Adrenal gland (tissue), 12 donors: ENCODE data around the gene GALR3. TPM values are rescaled to one million over a fixed set of nuclear protein-coding genes. Genes with fewer than 3 reads are reported as not detected.

Source experiments
- DNase-seq, 7 donors: peaks; one replicate each; pipeline ENCODE4 v3.0.0-alpha.2; 2019 to 2020
- H3K27ac ChIP-seq, 5 donors: fragments of 200-600 bp; sonication (generic) in 4 of 5; 1 replicate in 3 of 5; 2 replicates in 2 of 5; pipeline versions ENCODE4 v1.5.1 to v1.8.0; 2016 to 2020; ENCODE audit warnings: mild to moderate bottlenecking in 1 of 5
- H3K27me3 ChIP-seq: fragments of 200-600 bp; 2 replicates; pipeline ENCODE4 v1.8.0; 2021
- H3K36me3 ChIP-seq, 2 donors: fragments of 200-600 bp; replicated peaks in 1 of 2; 1 replicate in 1 of 2; 2 replicates in 1 of 2; pipeline versions ENCODE4 v1.5.1 to v1.8.0; 2018 to 2022
- H3K4me1 ChIP-seq, 2 donors: fragments of 200-600 bp; replicated peaks in 1 of 2; 1 replicate in 1 of 2; 2 replicates in 1 of 2; pipeline versions ENCODE4 v1.5.1 to v1.8.0; 2018 to 2021
- H3K4me3 ChIP-seq, 4 donors: fragments of 200-600 bp; sonication (generic) in 3 of 4; one replicate each; pipeline ENCODE4 v1.5.1; 2016 to 2018
- H3K9me3 ChIP-seq, 3 donors: fragments of 200-600 bp; sonication (generic) in 1 of 3; replicated peaks in 1 of 3; 1 replicate in 2 of 3; 2 replicates in 1 of 3; pipeline versions ENCODE4 v1.5.1 to v1.8.0; 2016 to 2021
- POLR2A ChIP-seq, 2 donors: fragments of 450-650 bp; IDR thresholded peaks; one replicate each; pipeline ENCODE4 v1.6.1; 2017; ENCODE audit warnings: antibody characterized with exemption in 2 of 2, mild to moderate bottlenecking in 2 of 2, moderate library complexity in 1 of 2
- WGBS, 4 donors: extraction: QIAGEN DNeasy Blood & Tissue Kit in 2 of 4; methylation state at CpG; one replicate each; pipeline versions ENCODE4 v1.1.5 to v1.1.7; 2013 to 2017; 5-methylcytosine and 5-hydroxymethylcytosine counted together
- intact Hi-C, 2 donors: fragments of 100-400 bp; cut with DNase I; formaldehyde crosslinking; loops; one replicate each; pipeline versions ENCODE4 v1.14.1 to v1.15.0; 2022 to 2023
- polyA plus RNA-seq, 3 donors: library from polyadenylated mRNA; stranded (reverse); fragments of 200-250 nt in 2 of 3; fragments of 350-450 nt in 1 of 3; fragmentation: Illumina TruSeq in 1 of 3; extraction: RNeasy Lipid Tissue Mini Kit (QIAGEN cat#74804) in 1 of 3; gene quantifications; one replicate each; pipeline ENCODE4 v1.2.3, GENCODE V29; 2013 to 2014
- total RNA-seq, 9 donors: library from RNA; depleted of rRNA in 4 of 9; stranded (reverse); fragments of >200 nt in 4 of 9; fragments of 120-200 nt in 1 of 9; fragmentation: NEBNext Ultra II Directional in 1 of 9; extraction: Animal tissue kit (Norgen Biotek cat#: 25700) in 1 of 9; gene quantifications; one replicate each; pipeline versions ENCODE4 v1.1.0 to v1.2.4, GENCODE V29; 2013 to 2023
- TF ChIP-seq, protein P1 (sequence below), 6 experiments: fragments of 450-650 bp in 4 of 6; fragments of 200-600 bp in 2 of 6; sonication (generic) in 1 of 6; IDR thresholded peaks; 1 replicate in 5 of 6; 2 replicates in 1 of 6; pipeline versions ENCODE4 v1.5.1 to v1.8.0; 2016 to 2021; ENCODE audit warnings: antibody characterized with exemption in 6 of 6, mild to moderate bottlenecking in 2 of 6, moderate library complexity in 1 of 6
- donor health status: healthy with polysubstance abuse.
- donor health status: Bipolar disorder and iron deficiency.
- donor health status: DM: yes; HTN: yes; CAD: no.
- donor health status: DM: no; HTN: no; CAD: no.
- donor health status: DM: no; HTN: no; CAD: no.
- donor health status: DM: yes; HTN: yes; CAD: no.

Gene GALR3
- total and polyA plus RNA-seq, 12 donors, result 0.19 to 0.33 TPM; not detected in 10

DNA sequence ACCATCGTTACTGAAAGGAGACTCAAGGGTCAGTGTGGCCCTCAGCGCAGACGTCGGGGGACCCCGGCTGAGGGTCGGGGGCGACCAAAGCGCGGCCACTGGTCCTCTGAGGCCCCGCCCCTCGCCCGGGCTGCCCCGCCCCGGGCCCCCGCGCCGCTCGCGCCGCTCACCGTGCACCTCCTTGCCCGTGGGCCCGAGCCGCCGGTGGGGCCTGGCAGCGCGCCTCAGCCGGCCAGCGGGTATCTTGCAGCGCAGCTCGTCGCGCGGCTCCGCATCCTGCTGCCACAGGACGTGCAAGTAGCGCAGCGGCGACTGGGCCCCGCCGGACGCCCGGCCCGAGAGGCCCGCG lies 20.5 kb downstream of the GALR3 start:
- Histone ChIP-seq H3K36me3 (peaks cover 0 to 13% of the 10 kb centered on the region in 2 donors), H3K4me1 (peaks cover 5 to 29% of the 10 kb centered on the region in 2 donors), H3K9me3 (no peaks in the 10 kb centered on the region), H3K27ac (peak overlapping the region; percentile 63 to 96 (median 87)), H3K27me3 (no peaks in the 10 kb centered on the region), H3K4me3 (peak overlapping the region; percentile 65 to 89 (median 73))
- WGBS, 4 donors, result 0% methylated on average over 3 to 44 of the region's 46 CpGs; no CpG with 5 or more reads in 1 of the 4 donors
- peak in 4 of 7 donors; percentile 50 to 71 (median 54) for DNase-seq
- TF ChIP-seq, protein P1, sequence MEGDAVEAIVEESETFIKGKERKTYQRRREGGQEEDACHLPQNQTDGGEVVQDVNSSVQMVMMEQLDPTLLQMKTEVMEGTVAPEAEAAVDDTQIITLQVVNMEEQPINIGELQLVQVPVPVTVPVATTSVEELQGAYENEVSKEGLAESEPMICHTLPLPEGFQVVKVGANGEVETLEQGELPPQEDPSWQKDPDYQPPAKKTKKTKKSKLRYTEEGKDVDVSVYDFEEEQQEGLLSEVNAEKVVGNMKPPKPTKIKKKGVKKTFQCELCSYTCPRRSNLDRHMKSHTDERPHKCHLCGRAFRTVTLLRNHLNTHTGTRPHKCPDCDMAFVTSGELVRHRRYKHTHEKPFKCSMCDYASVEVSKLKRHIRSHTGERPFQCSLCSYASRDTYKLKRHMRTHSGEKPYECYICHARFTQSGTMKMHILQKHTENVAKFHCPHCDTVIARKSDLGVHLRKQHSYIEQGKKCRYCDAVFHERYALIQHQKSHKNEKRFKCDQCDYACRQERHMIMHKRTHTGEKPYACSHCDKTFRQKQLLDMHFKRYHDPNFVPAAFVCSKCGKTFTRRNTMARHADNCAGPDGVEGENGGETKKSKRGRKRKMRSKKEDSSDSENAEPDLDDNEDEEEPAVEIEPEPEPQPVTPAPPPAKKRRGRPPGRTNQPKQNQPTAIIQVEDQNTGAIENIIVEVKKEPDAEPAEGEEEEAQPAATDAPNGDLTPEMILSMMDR (IDR thresholded peaks at IDR 0.05), result no peak
- no peak for TF ChIP-seq POLR2A (IDR thresholded peaks at IDR 0.05)
- intact Hi-C loops, result no loop called here

DNA sequence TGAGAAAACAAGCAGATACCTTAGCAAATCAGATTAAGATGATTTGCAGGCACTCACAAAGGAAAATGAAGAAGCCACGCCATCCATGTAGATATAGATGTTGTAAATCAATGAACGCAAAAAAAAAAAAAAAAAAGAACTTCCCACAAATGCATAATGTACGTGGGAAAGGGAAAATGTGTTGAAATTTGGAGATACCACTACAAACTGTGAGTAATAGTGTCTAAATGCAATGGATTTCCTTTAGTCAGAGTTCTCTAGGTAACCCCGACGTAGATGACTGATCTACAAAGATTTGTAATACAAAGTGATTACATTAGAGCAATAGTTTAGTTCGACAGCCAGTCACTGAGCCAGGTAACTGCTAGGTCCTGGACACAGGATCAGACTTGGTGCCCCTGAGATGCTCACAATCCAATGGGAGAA lies 21.7 kb downstream of the GALR3 start:
- H3K4me3 ChIP-seq, result peak overlapping the region in 2 of 4 donors; percentile 23 to 89
- H3K27ac ChIP-seq, result peak overlapping the region; percentile 75 to 96 (median 87)
- no peaks in the 10 kb centered on the region for H3K9me3 ChIP-seq
- no peak for TF ChIP-seq POLR2A (IDR thresholded peaks at IDR 0.05)
- TF ChIP-seq, protein P1 (IDR thresholded peaks at IDR 0.05), result no peak
- intact Hi-C loops, result no loop called here
- peaks cover 0 to 1% of the 10 kb centered on the region in 2 donors for H3K36me3 ChIP-seq
- DNase-seq, result no peak
- WGBS, 4 donors, result 84 to 91% (median 88%) methylated on average over 6 of the region's 6 CpGs
- H3K27me3 ChIP-seq, result no peaks in the 10 kb centered on the region
- peaks cover 8 to 33% of the 10 kb centered on the region in 2 donors for H3K4me1 ChIP-seq

DNA sequence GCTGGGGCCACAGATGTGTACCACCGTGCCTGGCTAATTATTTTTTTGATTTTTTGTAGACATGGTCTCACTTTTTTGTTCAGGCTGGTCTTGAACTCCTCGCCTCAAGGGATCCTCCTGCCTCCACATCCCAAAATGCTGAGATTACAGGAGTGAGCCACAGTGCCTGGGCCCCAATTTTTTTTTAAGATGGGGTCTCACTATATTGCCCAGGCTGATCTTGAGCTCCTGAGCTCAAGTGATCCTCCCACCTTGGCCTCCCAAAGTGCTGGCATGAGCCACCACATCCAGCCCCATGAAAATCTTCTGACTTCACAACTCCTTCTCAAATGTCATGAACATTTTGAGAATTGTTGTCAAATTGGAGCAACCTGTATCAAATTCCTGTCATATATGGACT lies 23.3 kb downstream of the GALR3 start:
- H3K27me3 ChIP-seq, result no peaks in the 10 kb centered on the region
- DNase-seq, result no peak
- no peak overlapping the region for H3K4me3 ChIP-seq
- H3K4me1 ChIP-seq, result peaks cover 17 to 43% of the 10 kb centered on the region in 2 donors
- H3K9me3 ChIP-seq, result no peaks in the 10 kb centered on the region
- no peak overlapping the region for H3K27ac ChIP-seq
- TF ChIP-seq, protein P1 (IDR thresholded peaks at IDR 0.05), result no peak
- TF ChIP-seq POLR2A (IDR thresholded peaks at IDR 0.05), result no peak
- 92 to 100% (median 98%) methylated on average over 2 of the region's 2 CpGs for WGBS, 4 donors
- H3K36me3 ChIP-seq, result peaks cover 0 to under 1% of the 10 kb centered on the region in 2 donors
- intact Hi-C loops, result no loop called here

DNA sequence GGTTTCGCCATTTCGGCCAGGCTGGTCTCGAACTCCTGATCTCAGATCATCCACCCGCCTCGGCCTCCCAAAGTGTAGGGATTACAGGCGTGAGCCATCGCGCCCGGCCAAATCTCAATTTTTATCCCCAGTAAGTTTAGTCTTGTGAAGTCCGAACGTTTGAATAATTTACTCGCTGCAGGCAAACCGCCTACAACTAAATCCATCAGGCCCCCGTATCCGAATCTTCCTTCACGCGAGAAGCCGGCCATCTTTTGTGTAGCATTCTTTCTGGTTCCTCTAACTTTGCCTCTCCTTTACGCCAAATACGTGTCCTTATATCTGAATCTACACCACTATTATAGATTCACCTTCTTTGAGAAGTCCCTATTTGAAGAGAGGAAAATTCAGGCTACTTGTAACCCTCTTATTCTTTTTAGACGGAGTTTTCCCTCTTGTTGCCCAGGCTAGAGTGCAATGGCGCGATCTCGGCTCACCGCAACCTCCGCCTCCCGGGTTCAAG lies 25.5 kb downstream of the GALR3 start:
- Histone ChIP-seq H3K4me3 (peak overlapping the region; percentile 0 to 85 (median 74)), H3K27me3 (no peaks in the 10 kb centered on the region), H3K36me3 (peaks cover 0 to 21% of the 10 kb centered on the region in 2 donors), H3K27ac (peak overlapping the region; percentile 64 to 96 (median 78)), H3K9me3 (no peaks in the 10 kb centered on the region), H3K4me1 (peaks cover 17 to 22% of the 10 kb centered on the region in 2 donors)
- 34 to 42% (median 36%) methylated on average over 27 of the region's 27 CpGs for WGBS, 4 donors
- TF ChIP-seq, protein P1 (IDR thresholded peaks at IDR 0.05), result no peak
- TF ChIP-seq POLR2A (IDR thresholded peaks at IDR 0.05), result no peak
- intact Hi-C loops, result no loop called here
- DNase-seq, result no peak
